Measurements from ENCODE around the gene MCHR1. TPM values are rescaled to one million over a fixed set of nuclear protein-coding genes. Genes with fewer than 3 reads are reported as not detected.

The MCHR1 gene
- total RNA-seq, 1 experiment from 2014 or later: not detected

DNA sequence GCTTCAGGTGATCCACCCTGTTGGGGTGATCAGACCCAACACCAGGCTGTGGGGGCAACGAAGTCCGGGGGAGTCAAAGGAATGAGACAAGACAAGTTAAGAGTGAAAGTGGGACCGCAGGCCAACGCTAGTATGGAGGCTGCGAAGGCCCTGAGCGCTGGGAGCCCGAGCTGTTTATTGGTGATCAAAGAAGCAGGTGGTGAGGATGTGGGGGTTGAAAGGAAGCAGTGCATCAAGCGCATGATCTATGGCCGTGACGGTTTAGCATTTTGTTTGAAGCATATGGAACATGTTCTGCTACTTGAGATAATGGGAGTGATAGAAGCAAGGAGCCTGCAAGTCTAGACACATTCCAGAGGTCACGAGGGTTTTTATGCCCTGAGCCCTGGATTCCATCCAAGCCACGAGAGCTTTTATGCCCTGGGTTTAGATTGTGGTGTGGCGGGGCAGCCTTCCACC, 49.5 kb downstream of the MCHR1 start:
- BruUV-seq (replicated peaks): no TSS peak
- Histone ChIP-seq H3K4me3 (ENCODE audit: low read depth in 2 of 2, low read length in 2 of 2) (no peak overlapping the region), H3K27me3 (ENCODE audit: control insufficient read depth, insufficient read depth, low read length) (no peaks in the 10 kb centered on the region), H3K36me3 (ENCODE audit: control insufficient read depth, insufficient read depth, low read length) (no peaks in the 10 kb centered on the region), H3K9me3 (ENCODE audit: control insufficient read depth, insufficient read depth, low read depth, low read length) (no peaks in the 10 kb centered on the region), H3K4me1 (ENCODE audit: control insufficient read depth, insufficient read depth, low read length) (peaks cover 13% of the 10 kb centered on the region), H3K27ac (ENCODE audit: low read length) (no peak overlapping the region)
- TF ChIP-seq, protein P1, sequence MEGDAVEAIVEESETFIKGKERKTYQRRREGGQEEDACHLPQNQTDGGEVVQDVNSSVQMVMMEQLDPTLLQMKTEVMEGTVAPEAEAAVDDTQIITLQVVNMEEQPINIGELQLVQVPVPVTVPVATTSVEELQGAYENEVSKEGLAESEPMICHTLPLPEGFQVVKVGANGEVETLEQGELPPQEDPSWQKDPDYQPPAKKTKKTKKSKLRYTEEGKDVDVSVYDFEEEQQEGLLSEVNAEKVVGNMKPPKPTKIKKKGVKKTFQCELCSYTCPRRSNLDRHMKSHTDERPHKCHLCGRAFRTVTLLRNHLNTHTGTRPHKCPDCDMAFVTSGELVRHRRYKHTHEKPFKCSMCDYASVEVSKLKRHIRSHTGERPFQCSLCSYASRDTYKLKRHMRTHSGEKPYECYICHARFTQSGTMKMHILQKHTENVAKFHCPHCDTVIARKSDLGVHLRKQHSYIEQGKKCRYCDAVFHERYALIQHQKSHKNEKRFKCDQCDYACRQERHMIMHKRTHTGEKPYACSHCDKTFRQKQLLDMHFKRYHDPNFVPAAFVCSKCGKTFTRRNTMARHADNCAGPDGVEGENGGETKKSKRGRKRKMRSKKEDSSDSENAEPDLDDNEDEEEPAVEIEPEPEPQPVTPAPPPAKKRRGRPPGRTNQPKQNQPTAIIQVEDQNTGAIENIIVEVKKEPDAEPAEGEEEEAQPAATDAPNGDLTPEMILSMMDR (IDR thresholded peaks at IDR 0.05): no peak
- no peak for TF ChIP-seq SIN3A (IDR thresholded peaks at IDR 0.05; ENCODE audit: borderline replicate concordance, insufficient read depth, low read depth, low read length)
- TF ChIP-seq POLR2AphosphoS5 (IDR thresholded peaks at IDR 0.05; ENCODE audit: low read depth, low read length): no peak
- TF ChIP-seq, protein P2, sequence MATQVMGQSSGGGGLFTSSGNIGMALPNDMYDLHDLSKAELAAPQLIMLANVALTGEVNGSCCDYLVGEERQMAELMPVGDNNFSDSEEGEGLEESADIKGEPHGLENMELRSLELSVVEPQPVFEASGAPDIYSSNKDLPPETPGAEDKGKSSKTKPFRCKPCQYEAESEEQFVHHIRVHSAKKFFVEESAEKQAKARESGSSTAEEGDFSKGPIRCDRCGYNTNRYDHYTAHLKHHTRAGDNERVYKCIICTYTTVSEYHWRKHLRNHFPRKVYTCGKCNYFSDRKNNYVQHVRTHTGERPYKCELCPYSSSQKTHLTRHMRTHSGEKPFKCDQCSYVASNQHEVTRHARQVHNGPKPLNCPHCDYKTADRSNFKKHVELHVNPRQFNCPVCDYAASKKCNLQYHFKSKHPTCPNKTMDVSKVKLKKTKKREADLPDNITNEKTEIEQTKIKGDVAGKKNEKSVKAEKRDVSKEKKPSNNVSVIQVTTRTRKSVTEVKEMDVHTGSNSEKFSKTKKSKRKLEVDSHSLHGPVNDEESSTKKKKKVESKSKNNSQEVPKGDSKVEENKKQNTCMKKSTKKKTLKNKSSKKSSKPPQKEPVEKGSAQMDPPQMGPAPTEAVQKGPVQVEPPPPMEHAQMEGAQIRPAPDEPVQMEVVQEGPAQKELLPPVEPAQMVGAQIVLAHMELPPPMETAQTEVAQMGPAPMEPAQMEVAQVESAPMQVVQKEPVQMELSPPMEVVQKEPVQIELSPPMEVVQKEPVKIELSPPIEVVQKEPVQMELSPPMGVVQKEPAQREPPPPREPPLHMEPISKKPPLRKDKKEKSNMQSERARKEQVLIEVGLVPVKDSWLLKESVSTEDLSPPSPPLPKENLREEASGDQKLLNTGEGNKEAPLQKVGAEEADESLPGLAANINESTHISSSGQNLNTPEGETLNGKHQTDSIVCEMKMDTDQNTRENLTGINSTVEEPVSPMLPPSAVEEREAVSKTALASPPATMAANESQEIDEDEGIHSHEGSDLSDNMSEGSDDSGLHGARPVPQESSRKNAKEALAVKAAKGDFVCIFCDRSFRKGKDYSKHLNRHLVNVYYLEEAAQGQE (IDR thresholded peaks at IDR 0.05; ENCODE audit: insufficient read depth in 1 of 2, low read depth in 2 of 2, low read length in 1 of 2): no peak
- no peak for TF ChIP-seq TCF7L2 (IDR thresholded peaks at IDR 0.05; ENCODE audit: low read depth, low read length)
- no peak for DNase-seq (ENCODE audit: low read depth, low spot score)
- ChIA-PET POLR2A (interaction anchor here (0.6 kb wide), 1 partner anchor 19 kb away, joined by 10 read pairs; no protein-coding TSS in a partner anchor), CTCF (no interaction called here)
- in situ Hi-C loops (cut with HindIII; ENCODE audit: low pct_unique_long_range_greater_than_20kb, low sequenced_read_pairs) (no loop called here), intact Hi-C loops (cut with micrococcal nuclease; ENCODE audit: unreplicated experiment) (no loop called here)
- ATAC-seq: no peak

DNA sequence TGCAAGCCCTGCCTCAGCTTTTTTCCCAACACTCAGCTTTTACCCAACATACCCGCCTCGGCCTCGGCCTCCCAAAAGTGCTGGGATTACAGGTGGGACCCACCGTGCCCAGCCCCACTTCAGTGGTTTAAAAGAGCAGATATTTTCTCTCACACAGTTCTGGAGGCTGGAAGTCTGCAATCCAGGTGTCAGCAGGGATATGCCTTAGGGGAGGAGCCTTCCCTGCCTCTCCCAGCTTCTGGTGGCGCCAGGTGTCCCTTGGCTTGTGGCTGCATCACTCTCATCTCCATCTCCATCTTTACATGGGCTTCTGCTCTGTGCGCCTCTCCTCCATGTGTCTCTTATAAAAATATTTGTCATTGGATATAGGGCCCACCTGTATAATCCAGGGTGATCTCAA, 50.0 kb downstream of the MCHR1 start:
- H3K4me3 ChIP-seq (ENCODE audit: low read depth in 2 of 2, low read length in 2 of 2): no peak overlapping the region
- DNase-seq (ENCODE audit: low read depth, low spot score) (no peak), ATAC-seq (no peak)
- CTCF ChIA-PET: no interaction called here
- no peaks in the 10 kb centered on the region for H3K27me3 ChIP-seq (ENCODE audit: control insufficient read depth, insufficient read depth, low read length)
- no peaks in the 10 kb centered on the region for H3K9me3 ChIP-seq (ENCODE audit: control insufficient read depth, insufficient read depth, low read depth, low read length)
- BruUV-seq (replicated peaks): no TSS peak
- in situ Hi-C loops (cut with HindIII; ENCODE audit: low pct_unique_long_range_greater_than_20kb, low sequenced_read_pairs) (no loop called here), intact Hi-C loops (cut with micrococcal nuclease; ENCODE audit: unreplicated experiment) (no loop called here)
- peaks cover 13% of the 10 kb centered on the region for H3K4me1 ChIP-seq (ENCODE audit: control insufficient read depth, insufficient read depth, low read length)
- POLR2A ChIA-PET: interaction anchor here (0.6 kb wide), 1 partner anchor 19 kb away, joined by 10 read pairs; no protein-coding TSS in a partner anchor
- no peak overlapping the region; the same call in 1 of the 2 replicates for H3K27ac ChIP-seq (ENCODE audit: low read length)
- H3K36me3 ChIP-seq (ENCODE audit: control insufficient read depth, insufficient read depth, low read length): no peaks in the 10 kb centered on the region
- TF ChIP-seq, protein P2 (IDR thresholded peaks at IDR 0.05; ENCODE audit: insufficient read depth in 1 of 2, low read depth in 2 of 2, low read length in 1 of 2): no peak
- TF ChIP-seq TCF7L2 (IDR thresholded peaks at IDR 0.05; ENCODE audit: low read depth, low read length) (no peak), SIN3A (IDR thresholded peaks at IDR 0.05; ENCODE audit: borderline replicate concordance, insufficient read depth, low read depth, low read length) (no peak), POLR2AphosphoS5 (IDR thresholded peaks at IDR 0.05; ENCODE audit: low read depth, low read length) (no peak)
- TF ChIP-seq, protein P1 (IDR thresholded peaks at IDR 0.05): no peak

Measured in Panc1 (cell line).